Stimulated activated CD4-positive, alpha-beta T cell treated with anti-CD3 and anti-CD28 coated beads, Interleukin-1b, Interleukin-23, amount 100 ng/mL, for 48 hours (primary cell): ENCODE results near the gene SLC36A1.
A peak's percentile ranks its signal among the peaks of the same experiment; 100 is the strongest.
"Not testable (repeated sequence)": the region's sequence is repeated elsewhere in the genome, so short reads cannot be mapped to it uniquely, and the experiment has no call there.

Experiments used
- DNase-seq: peaks from one replicate; pipeline ENCODE4 v3.0.0-alpha.2; 2020

SLC36A1 gene

DNA sequence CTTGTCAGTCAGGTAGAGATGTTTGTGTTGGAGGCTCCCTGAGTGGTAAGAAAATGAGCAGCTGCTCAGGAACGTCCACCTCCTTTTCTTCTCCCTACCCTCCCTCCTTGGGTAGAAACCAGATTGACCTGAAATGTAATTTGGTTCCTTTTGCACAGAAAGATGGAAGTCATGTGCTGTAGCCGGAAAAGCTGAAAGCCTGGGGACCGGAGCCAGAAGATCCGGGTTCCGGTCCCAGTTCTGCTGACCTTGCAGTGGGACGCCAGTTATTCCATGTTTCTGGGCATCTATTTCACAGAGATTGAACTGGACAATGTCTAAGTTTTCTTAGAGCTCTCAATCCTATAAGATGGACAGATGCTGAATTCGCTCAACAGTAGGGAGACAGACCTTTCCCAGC, 40.1 kb downstream of the SLC36A1 start:
- no peak for DNase-seq

DNA sequence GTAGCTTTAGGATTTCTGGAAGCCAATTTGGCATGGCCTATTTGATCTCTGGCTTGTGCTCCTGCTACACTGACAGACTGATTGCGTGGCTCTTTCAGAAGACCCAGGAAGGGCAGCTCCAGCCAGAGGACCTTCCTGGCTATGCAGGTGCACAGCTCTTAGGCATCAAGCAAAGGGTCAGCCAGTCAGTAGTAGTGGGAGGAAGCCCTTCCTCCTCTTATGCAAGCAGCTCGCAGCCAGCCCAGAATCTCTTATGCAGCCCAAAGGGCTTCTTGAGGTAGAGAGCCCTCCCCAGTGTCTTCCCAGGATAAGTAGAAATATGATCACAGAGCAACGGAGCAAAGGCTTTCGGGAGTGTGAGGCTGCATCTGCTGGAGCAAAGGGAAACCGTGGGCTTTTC, 43.2 kb downstream of the SLC36A1 start:
- no peak for DNase-seq

DNA sequence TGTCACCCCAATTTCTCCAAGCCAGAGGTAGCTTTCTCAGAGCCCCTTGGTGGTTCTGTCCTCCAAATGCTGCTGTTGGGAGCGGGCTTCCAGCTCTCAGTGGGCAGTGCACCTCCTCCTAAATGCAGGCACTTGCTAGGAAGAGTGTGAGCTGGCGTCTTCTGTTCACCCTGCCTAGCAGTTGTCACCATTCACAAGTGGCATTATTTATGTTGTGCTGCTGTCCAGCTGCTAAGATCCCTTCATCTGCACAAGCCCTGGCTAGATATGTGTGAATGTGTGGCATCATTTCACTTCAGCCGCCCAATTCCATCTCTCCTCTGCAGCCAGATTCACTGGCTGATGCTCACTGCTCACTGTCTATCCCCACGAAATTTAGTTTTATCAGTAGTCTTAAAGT, 43.7 kb downstream of the SLC36A1 start:
- no peak for DNase-seq

DNA sequence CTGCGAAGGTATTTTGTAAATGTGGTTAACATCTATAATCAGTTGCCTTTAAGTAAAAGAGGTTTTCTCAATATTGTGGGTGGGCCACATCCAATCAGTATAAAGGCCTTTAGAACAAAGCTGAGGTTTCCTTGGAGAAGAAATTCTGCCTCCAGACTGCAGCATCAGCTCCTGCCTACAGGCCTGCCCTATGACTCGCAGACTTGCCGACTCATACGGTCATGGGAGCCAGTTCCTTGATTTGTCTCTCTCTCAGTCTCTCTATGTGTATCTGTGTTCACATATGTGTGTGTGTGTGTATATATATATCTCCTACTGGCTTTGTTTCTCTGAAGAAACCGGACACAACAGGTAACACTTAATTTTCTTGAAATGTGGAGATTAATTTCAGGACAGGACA, 45.3 kb downstream of the SLC36A1 start:
- DNase-seq, result peak; percentile 42

DNA sequence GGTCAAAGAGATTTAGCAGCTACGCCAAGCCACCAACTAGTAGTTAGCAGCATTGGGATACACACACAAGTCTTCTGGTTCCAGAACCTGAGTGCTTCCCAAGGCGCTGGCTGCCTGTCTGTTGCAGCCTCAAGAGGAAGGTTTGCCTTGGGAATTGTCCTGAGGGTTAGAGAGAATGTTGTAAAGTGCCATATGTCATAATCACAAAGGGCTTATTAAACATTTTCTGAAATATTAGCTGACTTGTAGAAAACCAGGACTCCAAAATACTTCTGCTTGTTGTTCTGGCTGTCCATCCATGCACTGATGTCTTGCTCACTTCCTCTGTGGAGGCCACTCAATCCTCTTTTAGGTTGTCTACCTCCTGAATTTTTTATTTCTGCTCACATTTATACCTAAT, 46.3 kb downstream of the SLC36A1 start:
- no peak for DNase-seq

DNA sequence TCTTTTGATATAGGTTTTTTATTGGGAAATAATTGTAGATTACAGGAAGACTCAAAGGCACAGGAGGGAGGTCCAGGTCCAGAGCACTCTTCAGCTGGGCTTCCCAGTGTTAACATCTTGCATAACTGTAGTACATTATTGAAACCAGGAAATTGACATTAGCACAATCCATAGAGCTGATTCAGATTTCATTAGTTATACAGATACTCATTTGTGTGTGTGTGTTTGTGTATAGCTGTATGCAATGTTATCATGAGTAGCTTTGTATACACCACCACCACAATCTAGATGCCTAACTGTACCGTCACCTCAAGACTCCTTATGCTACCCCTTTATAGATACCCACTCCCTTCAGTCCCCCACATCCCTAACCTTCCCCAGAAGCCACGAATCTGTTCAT, 47.9 kb downstream of the SLC36A1 start:
- DNase-seq, result no peak

DNA sequence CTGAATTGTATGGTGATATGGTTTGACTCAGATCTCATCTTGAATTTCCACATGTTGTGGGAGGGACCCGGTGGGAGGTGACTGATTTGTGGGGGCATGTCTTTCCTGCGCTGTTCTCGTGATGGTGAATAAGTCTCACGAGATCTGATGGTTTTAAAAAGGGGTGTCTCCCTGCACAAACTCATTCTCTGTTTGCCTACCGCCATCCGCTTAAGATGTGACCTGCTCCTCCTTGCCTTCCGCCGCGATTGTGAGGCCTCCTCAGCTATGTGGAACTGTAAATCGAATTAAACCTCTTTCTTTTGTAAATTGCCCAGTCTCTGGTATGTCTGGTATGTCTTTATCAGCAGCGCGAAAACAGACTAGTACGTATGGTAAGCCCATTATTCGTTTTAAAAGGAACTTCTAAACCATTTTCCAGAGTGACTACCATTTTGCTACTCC, 48.7 kb downstream of the SLC36A1 start:
- DNase-seq, result no peak

DNA sequence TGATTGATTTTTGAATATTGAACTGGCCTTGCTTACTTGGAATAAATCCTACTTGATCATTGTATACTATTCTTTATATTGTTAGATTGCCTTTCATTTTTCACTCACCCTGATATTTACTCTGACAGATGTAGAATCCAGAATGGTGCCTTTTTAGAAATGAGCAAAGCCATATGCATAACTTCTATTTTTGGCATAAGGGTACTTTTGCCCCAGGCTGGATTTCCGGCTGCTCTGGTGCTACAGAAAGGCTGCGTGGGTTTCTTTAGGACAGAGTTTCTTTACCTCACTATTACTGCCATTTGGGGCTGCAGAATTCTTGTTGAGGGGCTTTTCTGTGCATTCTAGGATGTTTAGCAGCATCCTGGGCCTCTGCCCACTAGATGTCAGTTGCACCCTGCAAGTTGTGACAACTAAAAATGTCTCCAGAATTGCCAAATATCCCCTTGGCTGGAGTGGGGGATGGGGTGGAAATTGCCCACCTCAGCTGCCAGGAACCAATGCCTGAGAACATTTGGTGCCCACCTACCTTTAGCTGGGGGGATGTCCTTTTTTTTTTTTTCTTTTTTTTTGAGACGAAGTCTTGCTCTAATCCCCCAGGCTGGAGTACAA, 50.1 kb downstream of the SLC36A1 start:
- DNase-seq, result no peak

DNA sequence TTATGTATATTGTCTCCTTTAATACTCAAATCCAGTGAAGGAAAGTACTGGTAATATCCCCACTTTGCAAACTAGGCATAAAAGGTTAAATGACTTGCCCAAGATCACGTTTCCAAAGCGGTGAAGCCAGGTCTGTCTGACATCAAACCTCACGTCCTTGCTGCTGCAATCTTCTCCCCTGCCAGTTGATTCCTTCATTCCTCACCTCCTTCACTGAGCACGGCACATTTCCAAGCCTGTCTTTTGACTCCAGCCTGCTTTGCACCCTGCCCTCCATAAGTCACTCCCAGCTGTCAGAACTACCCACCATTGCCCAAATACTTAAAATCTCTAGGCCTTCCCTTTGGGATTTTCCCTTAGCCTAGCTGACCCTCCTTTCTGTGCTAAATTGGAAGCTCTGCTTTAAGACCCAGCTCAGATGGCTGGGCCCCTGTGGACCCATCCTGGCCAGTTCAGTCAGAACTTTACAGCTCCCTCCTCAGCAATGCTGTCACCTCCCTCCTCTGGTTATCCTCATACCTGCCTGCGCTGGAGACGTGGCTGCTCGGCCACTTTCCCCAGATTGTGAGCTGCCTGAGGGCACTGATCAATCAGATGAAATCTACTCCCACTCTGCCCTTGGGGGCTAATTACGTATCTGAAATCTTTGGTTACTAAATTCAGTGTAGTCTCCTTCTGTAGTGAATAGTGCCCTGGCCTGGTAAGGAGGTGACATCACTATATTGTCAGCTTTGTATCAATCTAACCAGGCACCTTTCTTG, 51.2 kb downstream of the SLC36A1 start:
- DNase-seq, result no peak

DNA sequence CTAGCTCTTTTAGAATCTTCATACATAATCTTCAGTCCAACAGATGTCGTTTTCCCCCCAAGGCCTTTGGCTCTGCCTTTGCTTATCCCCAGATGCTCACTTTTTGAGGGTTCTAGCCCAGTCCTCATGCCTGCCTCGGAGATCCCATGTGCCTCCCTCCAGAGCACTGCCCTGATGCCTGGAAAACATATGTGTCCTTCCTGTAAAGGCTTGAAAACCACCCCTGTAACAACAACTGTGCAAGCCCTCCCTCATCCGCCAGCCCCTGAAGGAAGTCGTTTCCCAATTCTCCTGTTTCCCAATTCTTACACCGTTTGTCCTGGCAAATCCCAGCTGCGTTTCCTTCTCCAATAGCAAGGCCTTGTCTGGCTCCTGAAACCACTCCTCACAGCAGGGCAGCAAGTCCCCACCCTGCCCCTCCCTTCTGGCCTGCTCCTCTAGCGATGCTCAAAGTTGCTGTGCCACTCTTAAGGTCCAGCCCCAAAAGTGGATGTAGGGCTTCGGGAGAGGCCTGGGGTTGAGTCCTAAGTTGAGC, 52.2 kb downstream of the SLC36A1 start:
- no peak for DNase-seq

DNA sequence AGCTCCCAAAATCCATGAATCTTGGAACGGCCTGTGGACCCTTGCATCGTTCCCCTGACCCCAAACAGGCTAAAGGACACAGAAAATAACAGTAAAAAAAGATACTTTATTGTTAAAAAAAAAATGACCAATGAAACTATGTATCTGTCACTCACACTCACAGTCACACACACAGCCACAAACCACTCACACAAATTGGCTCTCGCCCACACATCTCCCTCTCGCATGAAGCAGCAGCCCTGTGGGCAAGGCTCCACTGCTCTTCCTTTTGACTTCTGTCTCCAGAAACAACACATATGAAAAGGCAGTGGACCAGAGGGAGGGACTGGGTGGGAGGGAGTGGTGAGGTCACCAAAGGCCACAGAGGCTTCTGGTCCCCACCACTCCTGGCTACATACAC, 56.6 kb downstream of the SLC36A1 start:
- DNase-seq, result no peak

DNA sequence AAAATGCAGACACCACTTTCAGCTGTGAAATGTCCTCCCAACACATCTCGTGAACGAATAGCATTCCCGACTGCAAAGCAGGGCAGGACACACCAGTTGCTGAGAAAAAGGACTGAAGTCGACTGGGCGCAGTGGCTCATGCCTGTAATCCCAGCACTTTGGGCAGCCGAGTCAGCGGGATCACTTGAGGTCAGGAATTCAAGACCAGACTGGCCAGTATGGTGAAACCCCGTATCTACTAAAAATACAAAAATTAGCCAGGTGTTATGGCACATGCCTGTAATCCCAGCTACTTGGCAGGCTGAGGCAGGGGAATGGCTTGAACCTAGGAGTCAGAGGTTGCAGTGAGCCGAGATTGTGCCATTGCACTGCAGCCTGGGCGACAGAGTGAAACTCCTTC, 60.9 kb downstream of the SLC36A1 start:
- DNase-seq, result not testable (repeated sequence)

DNA sequence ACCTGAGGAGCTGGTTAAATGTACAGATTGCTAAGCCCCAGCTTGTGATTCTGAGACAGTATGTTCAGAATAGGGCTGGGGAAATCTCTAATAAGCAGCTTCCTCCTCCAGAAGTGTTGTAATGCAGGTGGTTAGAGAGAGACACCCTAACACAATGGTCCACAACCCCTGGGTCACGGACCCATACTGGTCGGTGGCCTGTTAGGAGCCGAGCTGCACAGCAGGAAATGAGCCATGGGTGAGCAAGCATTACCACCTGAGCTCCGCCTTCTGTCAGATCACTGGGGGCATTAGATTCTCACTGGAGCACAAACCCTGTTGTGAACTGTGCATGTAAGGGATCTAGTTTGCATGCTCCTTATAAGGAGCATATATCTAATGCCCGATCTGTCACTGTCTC, 61.8 kb downstream of the SLC36A1 start:
- no peak for DNase-seq

DNA sequence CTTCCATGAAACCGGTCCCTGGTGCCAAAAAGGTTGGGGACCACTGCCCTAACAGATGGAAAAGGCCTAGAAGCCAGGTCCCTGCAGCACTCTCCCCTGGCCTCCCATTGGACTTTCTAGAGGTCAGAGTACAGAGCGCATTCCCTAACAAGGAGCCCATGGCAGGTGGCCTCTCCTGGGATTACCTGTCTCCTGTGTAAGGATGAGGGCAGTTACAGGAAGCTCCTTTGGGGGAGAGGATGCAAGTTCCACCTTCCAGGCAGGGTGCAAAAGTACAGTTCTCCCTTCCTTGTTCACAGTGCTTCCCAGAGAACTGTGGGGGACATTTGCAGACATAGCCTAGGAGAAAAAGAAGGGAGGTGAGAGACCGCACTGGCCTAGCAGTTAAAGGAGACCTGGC, 62.4 kb downstream of the SLC36A1 start:
- no peak for DNase-seq

DNA sequence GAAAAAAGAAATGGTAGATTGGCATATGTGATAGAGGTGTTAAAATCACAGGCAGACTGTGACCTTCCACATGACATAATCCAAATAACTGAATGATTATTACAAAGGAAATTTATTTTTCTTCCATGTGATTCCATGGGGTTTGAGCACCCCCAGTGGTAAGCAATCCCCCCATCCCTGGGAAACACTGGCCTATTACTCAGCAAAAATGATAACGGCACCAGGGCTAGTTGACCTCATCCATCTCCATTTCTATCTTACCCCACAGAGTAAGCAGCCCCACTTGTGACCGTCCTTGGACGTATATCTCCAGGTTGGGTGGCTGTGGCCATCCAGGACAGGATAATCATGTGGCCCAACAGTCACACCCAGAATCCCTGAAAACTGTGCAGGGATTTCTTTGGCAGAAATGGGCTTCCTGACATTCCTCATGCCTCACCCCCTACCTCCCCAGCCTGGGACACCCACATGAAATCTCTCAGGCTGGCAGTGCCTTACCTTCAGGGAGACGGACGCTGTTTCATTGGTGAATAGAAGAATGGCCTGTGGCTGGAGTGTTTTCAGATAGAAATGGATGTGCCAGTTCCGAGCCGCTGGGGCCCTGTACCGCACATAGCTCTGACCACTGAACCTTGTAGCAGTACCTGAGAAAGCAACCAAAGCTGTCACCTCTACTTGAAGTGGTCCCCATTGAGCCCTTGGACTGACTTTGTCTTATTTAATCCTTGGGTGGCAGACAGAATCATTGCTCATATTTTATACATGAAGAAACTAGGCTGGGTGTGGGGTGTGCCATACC, 69.9 kb downstream of the SLC36A1 start:
- DNase-seq, result no peak

DNA sequence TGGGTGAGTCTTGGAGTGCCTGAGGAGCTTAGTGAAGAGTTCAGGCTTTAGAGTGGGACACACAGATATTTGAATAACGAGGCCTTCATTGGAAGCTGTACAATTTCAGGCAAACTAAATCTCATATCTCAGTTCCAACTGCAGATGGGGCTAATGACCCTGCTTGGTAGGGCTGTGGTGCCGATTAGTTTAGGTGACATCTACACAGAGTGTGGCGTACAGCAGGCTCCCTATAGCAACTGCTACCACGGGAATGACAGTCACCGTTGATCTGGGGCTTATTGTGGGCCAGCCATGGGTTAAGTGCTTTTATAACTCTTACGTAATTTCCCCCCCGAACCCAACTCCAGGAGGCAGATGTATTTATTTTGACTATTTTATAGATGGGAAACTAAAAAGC, 72.9 kb downstream of the SLC36A1 start:
- no peak for DNase-seq

DNA sequence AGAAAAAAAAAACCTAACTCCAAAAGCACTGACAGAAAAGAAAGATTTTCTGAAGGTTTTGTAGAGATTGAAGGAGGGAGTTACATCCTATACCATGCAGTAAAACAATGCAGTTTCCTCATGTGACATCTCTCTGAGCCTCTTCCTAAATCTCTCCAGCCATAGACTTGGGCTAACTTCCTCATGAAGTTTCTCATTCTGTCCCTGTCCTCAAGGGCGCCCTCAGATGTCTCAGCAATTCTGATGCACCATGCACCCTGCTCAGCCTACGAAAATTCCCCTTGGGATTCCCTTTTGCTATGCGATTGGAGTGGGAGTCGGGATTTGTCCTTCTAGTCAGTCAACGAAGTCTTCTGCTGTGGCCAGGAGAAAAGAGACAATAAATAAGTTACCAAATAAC, 74.8 kb downstream of the SLC36A1 start:
- no peak for DNase-seq

DNA sequence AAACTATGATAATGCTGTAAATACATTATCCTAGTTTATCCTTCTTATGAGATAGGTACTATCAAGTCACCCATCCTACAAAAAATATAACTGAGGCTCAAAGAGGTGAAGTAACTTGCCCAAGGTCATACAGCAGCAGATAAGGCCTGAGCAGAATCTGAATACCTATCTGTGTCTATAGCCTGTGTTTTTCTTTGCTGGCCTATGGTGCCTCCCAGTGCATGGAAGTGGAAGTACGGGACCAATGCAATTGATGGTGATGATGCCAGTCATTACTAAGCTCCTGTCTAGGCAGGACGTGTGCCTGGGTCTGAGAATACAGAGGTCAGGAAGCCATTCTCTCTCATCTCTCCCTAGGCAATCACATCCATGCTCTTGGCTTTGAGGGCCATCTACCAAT, 75.9 kb downstream of the SLC36A1 start:
- peak; percentile 46 for DNase-seq

DNA sequence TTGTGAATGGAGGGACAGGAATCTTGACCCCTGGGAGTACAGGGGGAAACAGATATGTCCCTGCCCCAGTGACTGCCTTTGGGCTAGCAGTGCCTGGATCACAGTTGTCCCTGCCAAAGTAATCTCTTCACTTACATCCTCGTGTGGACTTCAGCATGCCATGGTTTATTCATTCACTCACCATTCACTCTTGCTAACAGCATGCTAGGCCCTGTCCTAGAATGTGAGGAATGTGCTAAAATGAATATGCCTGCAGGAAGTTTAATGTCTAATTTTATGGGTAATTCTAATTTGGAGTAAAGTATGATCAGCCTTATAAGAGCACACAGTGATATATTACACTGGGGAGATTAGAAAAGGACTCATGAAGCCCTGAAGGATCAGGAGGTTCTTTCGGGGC, 80.8 kb downstream of the SLC36A1 start:
- DNase-seq, result no peak

DNA sequence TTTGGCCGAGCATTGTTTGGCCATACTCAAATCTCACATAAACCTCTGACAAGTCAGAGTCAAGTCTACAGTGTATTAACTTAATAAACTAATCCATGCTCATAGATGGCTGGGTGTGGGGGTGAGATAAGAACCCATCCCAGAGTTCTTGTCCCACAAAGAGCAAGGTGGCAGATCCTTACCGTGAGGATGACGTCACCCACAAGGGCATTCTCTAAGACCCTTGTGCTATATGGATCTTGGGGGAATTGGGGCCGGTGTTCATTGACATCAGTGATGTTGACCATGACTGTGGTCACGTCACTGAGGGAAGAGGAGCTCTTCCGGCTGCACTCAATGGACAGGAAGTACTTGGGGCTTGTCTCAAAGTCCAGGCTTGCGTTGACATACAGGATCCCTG, 81.6 kb downstream of the SLC36A1 start:
- no peak for DNase-seq

DNA sequence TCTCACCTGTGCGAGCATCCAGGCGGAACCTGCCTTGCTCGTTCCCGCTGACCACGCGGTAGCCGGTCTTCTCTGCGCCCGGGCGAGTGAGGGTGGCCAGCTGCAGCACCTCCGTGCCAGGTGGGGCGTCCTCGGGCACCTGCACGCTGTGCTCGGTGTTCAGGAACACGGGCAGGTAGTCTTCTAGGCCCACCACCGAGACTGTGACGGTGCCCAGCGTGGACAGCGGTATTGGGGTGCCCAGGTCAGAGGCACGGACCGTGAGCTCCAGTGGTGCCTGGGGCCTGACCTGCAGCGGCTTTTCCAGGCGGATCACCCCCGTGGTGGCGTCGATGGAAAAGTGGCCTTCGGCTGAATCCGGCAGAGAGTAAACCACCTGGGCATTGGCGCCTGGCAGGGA, 84.2 kb downstream of the SLC36A1 start:
- no peak for DNase-seq

DNA sequence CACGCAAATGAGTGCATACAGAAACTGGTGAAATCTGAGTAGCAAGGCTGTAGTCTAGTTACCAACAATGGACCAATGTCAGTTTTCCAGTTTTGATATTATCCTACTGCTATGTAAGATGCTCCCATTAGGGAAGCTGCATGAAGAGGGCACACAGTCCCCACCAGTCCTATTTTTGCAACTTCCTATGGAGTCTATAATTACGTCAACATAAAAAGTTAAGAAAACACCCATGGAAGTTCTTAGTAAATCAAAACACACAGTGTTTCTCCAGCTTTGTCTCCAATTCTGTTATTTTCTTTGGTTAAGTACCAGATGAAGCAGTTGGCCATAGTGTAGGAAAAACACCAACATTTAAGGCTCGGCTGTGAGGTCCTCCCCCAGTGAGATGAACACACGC, 85.0 kb downstream of the SLC36A1 start:
- no peak for DNase-seq

DNA sequence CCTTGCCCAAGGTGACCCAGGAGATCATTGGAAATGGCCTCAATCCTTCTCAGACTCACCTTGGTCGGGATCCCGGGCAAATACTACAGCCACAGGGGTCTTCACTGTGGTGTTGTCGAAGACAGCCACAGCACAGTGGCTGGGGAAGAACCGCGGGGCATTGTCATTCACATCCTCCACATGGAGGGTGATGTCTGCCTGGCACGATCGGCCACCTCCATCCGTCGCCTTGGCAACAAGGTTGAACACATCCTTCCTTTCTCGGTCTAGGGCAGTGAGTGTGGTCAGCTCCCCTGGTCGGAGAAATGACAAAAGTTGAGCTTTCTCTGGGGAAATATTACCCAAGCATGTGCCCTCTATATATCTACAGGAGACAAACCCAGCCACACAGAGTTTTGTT, 86.9 kb downstream of the SLC36A1 start:
- DNase-seq, result no peak

DNA sequence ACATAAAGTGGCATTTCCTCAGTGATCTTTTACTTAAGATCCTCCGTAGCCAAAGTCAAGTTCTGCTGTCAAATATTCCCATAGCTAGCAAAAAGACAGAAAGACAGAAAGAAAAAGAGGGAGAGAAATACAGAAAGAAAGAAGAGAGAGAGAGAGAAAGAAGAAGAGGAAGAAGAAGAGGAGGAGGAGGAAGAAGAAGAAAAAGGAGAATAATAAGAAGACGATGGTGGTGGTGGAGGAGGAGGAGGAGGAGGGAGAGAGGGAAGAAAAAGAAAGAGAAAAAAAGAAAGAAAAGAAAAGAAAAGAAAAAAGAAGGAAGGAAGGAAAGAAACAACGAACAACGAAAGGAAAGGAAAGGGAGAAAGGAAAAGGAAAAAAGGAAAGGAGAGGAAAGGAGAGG, 89.6 kb downstream of the SLC36A1 start:
- no peak for DNase-seq
